Stimulated activated CD4-positive, alpha-beta T cell treated with anti-CD3 and anti-CD28 coated beads, Interleukin-2, amount 100 ng/mL, for 48 hours (primary cell): ENCODE measurements around the gene CST11.
"Not testable (repeated sequence)": the region's sequence is repeated elsewhere in the genome, so short reads cannot be mapped to it uniquely, and the experiment has no call there.

Source experiments
- DNase-seq, 2 donors: peaks; one replicate each; pipeline ENCODE4 v3.0.0-alpha.2; 2020

The CST11 gene

GRCh38 chr20:23452776-23453175 lies at the start of gene CST11:
CST11 (minus strand) TSS chr20:23452876; CDS start chr20:23452811, 65 bp downstream.
- DNase-seq = no peak

GRCh38 chr20:23501926-23502325 lies 49.2 kb upstream of the CST11 start:
- no peak for DNase-seq

- no peak for DNase-seq
These were observed 44.9 kb upstream of the CST11 start for GRCh38 chr20:23497536-23497935.

- no peak for DNase-seq
These were observed 40.6 kb upstream of the CST11 start for GRCh38 chr20:23493172-23493772.

GRCh38 chr20:23492292-23492691 lies 39.6 kb upstream of the CST11 start:
- DNase-seq = no peak

GRCh38 chr20:23490817-23491216 lies 38.1 kb upstream of the CST11 start, which contains the start of gene CST8:
CST8 (plus strand) TSS chr20:23491117; CDS start chr20:23491668, 551 bp downstream.
- no peak for DNase-seq

GRCh38 chr20:23488996-23489395 lies 36.3 kb upstream of the CST11 start:
- no peak for DNase-seq

GRCh38 chr20:23488470-23488869 lies 35.8 kb upstream of the CST11 start:
- DNase-seq = no peak

GRCh38 chr20:23484081-23484480 lies 31.4 kb upstream of the CST11 start:
- no peak for DNase-seq

- no peak for DNase-seq
These were observed 29.5 kb upstream of the CST11 start for GRCh38 chr20:23482138-23482537.

- DNase-seq = no peak
These were observed 26.4 kb upstream of the CST11 start for GRCh38 chr20:23479043-23479442.

- DNase-seq = no peak
These were observed 24.5 kb upstream of the CST11 start for GRCh38 chr20:23477223-23477622.

GRCh38 chr20:23476015-23476754 lies 23.5 kb upstream of the CST11 start:
- DNase-seq = no peak

GRCh38 chr20:23475395-23475794 lies 22.7 kb upstream of the CST11 start:
- no peak for DNase-seq

- not testable (repeated sequence) for DNase-seq
These were observed 20.6 kb upstream of the CST11 start for GRCh38 chr20:23473293-23473692.

- not testable (repeated sequence) for DNase-seq
These were observed 19.6 kb upstream of the CST11 start for GRCh38 chr20:23472306-23472705.

- DNase-seq = not testable (repeated sequence)
These were observed 14.3 kb upstream of the CST11 start for GRCh38 chr20:23466961-23467360.

- no peak for DNase-seq
These were observed 8.5 kb upstream of the CST11 start for GRCh38 chr20:23461180-23461579.

GRCh38 chr20:23459461-23460150 lies 6.9 kb upstream of the CST11 start:
- no peak for DNase-seq

- no peak for DNase-seq
These were observed 4.2 kb upstream of the CST11 start for GRCh38 chr20:23456873-23457272.

GRCh38 chr20:23456409-23456808 lies 3.7 kb upstream of the CST11 start:
- DNase-seq = no peak

GRCh38 chr20:23455639-23456038 lies 3.0 kb upstream of the CST11 start:
- DNase-seq = no peak

GRCh38 chr20:23454816-23455215 lies 2.1 kb upstream of the CST11 start:
- DNase-seq = no peak
